GM12865 (cell line): ENCODE results near the gene DNER.

Source experiments
- DNase-seq: peaks from one replicate; pipeline ENCODE4 v3.0.0; 2010; ENCODE audit warnings: low read depth
- H3K4me3 ChIP-seq: 2 replicates; pipeline ENCODE4 v1.5.1; 2011; ENCODE audit warnings: mild to moderate bottlenecking, low read depth, low read length, control low read depth
- TF ChIP-seq, protein P1 (sequence below): IDR thresholded peaks from 2 replicates; pipeline ENCODE4 v1.5.1; 2011; ENCODE audit warnings: low read length, control low read depth, low read depth, inconsistent platforms; ENCODE audit not compliant: insufficient read depth; ENCODE audit errors: missing control alignments

The DNER gene

DNA sequence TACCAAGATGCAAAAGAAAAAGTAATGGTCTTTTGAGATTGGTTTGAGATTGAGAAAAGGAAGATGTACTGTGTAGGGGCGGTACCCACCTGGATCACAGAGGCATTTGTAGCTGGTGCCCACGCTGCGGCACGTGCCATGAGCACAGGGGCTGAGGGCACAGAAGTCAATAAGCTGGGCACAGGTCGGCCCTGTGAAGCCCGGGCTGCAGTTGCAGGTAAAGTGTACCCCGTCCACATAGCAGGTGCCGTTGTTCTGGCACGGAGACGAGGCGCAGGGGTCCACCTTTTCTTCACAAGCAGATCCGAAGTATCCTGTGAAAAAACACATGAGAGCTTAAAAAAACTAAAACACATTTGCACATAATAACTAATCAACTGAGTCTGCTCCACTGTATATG, 267.1 kb downstream of the DNER start:
- no peak overlapping the region for H3K4me3 ChIP-seq
- DNase-seq, result no peak
- TF ChIP-seq, protein P1, sequence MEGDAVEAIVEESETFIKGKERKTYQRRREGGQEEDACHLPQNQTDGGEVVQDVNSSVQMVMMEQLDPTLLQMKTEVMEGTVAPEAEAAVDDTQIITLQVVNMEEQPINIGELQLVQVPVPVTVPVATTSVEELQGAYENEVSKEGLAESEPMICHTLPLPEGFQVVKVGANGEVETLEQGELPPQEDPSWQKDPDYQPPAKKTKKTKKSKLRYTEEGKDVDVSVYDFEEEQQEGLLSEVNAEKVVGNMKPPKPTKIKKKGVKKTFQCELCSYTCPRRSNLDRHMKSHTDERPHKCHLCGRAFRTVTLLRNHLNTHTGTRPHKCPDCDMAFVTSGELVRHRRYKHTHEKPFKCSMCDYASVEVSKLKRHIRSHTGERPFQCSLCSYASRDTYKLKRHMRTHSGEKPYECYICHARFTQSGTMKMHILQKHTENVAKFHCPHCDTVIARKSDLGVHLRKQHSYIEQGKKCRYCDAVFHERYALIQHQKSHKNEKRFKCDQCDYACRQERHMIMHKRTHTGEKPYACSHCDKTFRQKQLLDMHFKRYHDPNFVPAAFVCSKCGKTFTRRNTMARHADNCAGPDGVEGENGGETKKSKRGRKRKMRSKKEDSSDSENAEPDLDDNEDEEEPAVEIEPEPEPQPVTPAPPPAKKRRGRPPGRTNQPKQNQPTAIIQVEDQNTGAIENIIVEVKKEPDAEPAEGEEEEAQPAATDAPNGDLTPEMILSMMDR, result no peak

DNA sequence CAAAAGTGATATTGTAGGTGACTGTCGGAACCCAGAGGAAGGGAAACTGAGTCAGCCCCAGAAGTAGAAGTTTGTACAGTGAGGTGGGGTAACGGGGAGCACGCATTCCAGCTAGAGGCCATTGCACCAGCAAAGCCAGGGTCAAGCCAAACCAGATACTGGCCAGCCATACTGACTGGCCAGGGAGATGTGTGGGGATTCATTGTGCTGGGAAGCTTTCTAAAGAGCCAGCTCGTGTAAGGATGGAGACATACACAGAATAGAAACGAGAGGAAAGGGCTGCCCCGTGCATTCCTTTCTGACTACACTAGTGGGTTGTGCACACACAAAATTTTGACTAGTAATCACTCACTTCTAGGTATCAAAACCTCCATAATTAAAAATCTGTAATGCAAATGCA, 268.0 kb downstream of the DNER start:
- no peak for DNase-seq
- TF ChIP-seq, protein P1, result no peak
- no peak overlapping the region for H3K4me3 ChIP-seq

DNA sequence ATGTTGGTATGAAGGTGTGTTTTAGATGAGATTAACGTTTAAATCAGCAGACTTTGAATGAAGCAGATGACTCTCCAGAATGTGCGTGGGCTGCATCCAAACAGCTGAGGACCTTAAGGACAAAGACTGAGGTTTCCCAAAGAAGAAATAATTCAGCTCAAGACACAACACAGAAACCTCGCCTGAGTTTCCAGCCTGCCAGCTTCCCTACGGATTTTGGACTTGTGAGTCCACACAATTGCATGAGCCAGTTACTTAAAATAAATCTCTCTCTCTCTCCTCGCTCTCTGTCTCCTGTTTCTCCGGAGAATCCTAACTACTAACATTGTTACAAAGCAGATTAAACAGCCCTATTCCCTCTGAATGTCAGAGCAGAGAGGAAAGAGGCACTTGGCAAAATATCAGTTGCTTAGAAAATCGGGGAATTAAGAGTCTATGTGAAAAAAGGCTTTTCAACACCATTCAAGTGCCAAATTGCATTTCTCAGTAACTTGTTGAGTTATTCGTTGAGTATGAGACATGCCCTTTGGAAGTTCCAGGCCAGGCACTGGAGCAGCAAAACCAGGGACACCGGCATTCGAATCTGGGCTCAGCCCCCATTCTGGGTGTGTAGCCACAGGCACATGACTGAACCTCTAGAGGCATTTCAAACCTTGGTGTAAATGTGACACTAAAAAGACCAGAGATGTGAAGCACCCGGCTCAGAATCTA, 268.7 kb downstream of the DNER start:
- no peak for DNase-seq
- TF ChIP-seq, protein P1, result no peak
- no peak overlapping the region for H3K4me3 ChIP-seq

DNA sequence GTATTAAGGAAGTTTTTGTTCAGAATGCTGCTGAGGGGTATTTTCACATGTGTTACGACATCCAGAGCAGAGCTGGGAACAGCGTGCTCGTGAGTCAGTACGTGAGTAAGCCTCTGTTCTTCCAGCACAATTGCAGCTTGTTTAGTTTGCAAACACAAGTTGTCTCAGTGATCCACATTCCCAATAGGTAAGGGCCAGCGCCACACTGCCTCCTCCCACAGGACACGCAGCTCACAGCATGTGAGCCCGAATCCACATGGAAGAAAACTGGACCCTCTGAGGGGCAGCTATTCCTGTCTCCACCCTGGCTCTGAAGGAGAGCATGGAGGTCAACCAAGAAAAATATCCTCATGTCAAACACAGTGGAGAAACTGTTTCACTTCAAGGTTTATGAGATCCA, 269.3 kb downstream of the DNER start:
- TF ChIP-seq, protein P1, result no peak
- no peak overlapping the region for H3K4me3 ChIP-seq
- DNase-seq, result no peak

DNA sequence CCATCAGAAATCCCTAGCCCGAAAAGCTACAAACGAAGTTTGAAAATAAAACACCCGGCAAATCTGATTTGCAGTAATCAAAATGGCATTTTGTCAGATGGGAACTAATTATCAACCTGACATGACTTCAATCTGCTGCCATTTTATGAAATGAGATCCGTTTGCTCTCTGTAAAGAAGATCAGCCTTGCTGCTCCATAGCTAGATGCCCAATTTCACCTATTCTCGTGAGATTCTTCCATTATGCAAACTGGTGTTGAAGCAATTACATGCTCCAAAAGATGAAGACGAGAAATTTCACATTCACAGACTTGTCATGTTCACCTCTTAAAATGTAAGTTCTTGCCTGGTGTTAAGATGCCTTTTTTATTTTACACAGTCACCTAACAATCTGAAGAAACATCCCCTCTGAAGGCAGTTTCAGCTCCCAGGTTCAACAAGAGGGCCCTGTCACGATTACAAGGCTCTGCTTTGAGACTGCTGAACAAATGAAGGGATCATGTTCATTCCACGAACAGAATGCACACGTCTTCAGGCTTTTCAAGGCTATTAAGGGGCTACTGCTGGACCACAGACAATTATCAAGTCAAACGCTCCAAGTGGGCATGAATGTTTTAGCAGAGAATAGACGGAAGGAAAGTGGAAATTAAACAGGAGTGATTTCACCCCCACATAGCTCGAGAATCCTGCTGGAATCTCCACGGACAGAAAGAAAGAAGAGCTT, 270.6 kb downstream of the DNER start:
- H3K4me3 ChIP-seq, result no peak overlapping the region
- DNase-seq, result no peak
- TF ChIP-seq, protein P1, result no peak

DNA sequence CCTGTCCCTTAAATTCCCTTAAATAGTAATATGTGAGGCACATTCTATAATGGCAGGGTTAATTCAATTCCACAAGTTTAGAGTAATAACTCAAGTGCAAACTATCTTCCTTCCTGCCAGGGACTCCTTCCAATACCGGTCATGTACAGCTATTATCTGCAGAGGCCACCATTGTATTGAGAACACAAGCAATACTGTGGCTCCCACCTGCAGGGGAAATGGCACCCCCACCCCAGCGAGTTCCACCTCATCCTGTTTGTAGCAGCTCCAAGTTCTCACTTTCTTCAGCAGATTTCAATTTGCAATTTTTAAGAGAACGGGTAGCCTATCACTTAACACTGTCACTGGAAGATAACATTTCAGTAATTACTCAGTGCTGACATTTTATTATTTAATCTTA, 271.2 kb downstream of the DNER start:
- DNase-seq, result no peak
- no peak overlapping the region for H3K4me3 ChIP-seq
- TF ChIP-seq, protein P1, result no peak
